ENCODE data around the gene SLC26A2. TPM values are rescaled to one million over a fixed set of nuclear protein-coding genes. Genes with fewer than 3 reads are reported as not detected.

Gene SLC26A2
- total RNA-seq = 10 to 100 TPM in 1 of 4 donors, 1 to 10 TPM in 3; 5.1 to 10.4 (median 6.5) TPM
- polyA plus RNA-seq = 2.2 TPM
- long read RNA-seq, donor 1, full-length matches to known transcripts = 4 of 7 reads
- long read RNA-seq, donor 1, partial matches to known transcripts = 0 of 7 reads
- long read RNA-seq, donor 1, other reads (novel, unspliced or antisense) = 3 of 7 reads
- long read RNA-seq, donor 2 = 0 reads
- long read RNA-seq, donor 3, full-length matches to known transcripts = 16 of 22 reads
- long read RNA-seq, donor 3, partial matches to known transcripts = 4 of 22 reads
- long read RNA-seq, donor 3, other reads (novel, unspliced or antisense) = 2 of 22 reads
- long read RNA-seq, donor 4 = 0 reads

GRCh38 chr5:149960272-149961185 lies at the start of gene SLC26A2:
SLC26A2 (plus strand) TSS chr5:149960758; CDS start chr5:149977653, 16,895 bp downstream.
- H3K27ac ChIP-seq (ENCODE audit: low read length) = peak within 1 kb of the TSS; percentile 65
- H3K4me1 ChIP-seq (ENCODE audit: control insufficient read depth, insufficient read depth, low read length) = no peaks in the 10 kb centered on the region
- H3K9me3 ChIP-seq (ENCODE audit: control insufficient read depth, low read length) = no peaks in the 10 kb centered on the region
- ATAC-seq (peak; percentile 100), DNase-seq (peak; percentile 97 to 99 (median 98))
- under 1% methylated on average over 84 of the region's 84 CpGs for WGBS
- intact Hi-C loops (cut with DNase I) = loop anchor here in 1 of 4 donors (10.0 kb wide), 1 partner anchor 126 kb away; no protein-coding TSS in a partner anchor
- H3K27me3 ChIP-seq (ENCODE audit: control insufficient read depth, insufficient read depth) = no peaks in the 10 kb centered on the region
- H3K4me3 ChIP-seq (ENCODE audit: low read length) = peak within 1 kb of the TSS; percentile 54

DNA sequence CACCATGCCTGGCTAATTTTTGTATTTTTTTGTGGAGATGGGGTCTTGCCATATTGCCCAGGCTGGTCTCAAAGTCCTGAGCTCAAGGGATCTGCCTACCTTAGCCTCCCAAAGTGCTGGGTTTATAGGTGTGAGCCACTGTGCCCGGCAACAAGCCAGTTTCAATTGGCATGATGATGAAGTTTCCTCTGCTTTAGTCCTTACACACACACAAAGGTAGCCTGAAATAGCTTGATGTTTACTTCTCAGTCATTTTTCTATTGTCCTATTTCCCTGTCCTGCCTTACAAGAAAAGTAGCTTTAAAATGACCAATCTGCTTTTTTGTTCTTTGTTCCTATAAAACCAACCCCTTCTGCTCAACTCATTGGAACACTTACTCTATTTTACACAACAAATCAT lies 49.5 kb upstream of the SLC26A2 start:
- intact Hi-C loops (cut with DNase I) = no loop called here
- DNase-seq (no peak), ATAC-seq (no peak)
- Histone ChIP-seq H3K9me3 (ENCODE audit: control insufficient read depth, low read length) (no peaks in the 10 kb centered on the region), H3K4me1 (ENCODE audit: control insufficient read depth, insufficient read depth, low read length) (no peaks in the 10 kb centered on the region), H3K27ac (ENCODE audit: low read length) (no peak overlapping the region), H3K27me3 (ENCODE audit: control insufficient read depth, insufficient read depth) (no peaks in the 10 kb centered on the region), H3K4me3 (ENCODE audit: low read length) (no peak overlapping the region)
- WGBS = 91% methylated on average over 1 of the region's 1 CpG

GRCh38 chr5:149912226-149912871 lies 48.2 kb upstream of the SLC26A2 start:
- Histone ChIP-seq H3K4me1 (ENCODE audit: control insufficient read depth, insufficient read depth, low read length) (peaks cover 2% of the 10 kb centered on the region), H3K9me3 (ENCODE audit: control insufficient read depth, low read length) (no peaks in the 10 kb centered on the region), H3K27ac (ENCODE audit: low read length) (no peak overlapping the region), H3K4me3 (ENCODE audit: low read length) (no peak overlapping the region), H3K27me3 (ENCODE audit: control insufficient read depth, insufficient read depth) (no peaks in the 10 kb centered on the region)
- 86% methylated on average over 3 of the region's 3 CpGs for WGBS
- intact Hi-C loops (cut with DNase I) = no loop called here
- DNase-seq = no peak
- ATAC-seq = peak; percentile 37 to 43

DNA sequence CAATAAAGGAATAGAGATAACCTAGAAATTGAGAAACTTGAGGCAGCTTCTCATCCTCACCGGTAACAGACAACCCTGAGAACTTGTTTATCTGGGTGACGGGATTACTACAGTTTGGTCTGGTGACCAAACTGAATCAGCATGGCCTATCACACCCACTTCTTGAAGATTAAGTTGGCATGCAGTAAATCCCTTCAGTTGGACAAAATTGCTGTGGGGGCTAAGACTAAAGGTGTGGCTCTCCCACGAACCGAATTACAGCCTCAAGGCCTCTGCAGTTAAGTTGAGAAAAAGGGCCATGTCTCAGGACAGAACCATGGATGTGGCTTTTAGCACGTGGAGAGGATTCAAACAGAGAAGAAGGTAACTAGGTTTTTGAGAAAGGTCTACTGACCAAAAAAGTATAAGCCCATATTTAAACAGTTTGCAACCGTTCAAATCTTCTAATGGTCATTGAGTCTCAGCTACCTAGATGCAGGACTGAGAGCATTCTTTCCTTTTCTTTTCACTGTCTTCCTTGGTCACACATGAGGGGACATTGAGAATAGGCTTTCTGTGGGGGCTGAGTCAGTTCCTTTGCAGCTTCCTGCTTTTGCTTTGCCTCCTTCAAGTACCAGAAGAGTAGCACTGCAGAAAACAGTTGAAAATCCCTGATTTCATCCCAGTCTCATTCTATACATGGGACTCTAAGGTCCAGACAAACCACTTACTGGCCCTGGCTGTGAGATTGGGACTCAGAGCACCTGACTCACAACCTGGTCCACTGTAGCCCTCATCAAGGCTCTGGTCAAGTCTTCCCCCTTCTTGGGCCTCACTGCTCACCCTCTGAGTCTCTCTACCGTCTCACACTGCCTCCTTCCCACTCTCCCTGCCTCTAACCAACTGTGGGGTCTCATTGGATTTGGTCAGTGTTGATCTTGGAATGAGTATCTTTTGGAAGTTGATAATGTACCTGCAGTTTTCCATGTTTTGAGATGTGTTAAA lies 46.8 kb upstream of the SLC26A2 start:
- intact Hi-C loops (cut with DNase I) = no loop called here

GRCh38 chr5:149915392-149916260 lies 44.9 kb upstream of the SLC26A2 start:
- H3K4me1 ChIP-seq (ENCODE audit: control insufficient read depth, insufficient read depth, low read length) = peaks cover 2% of the 10 kb centered on the region
- H3K27me3 ChIP-seq (ENCODE audit: control insufficient read depth, insufficient read depth) = no peaks in the 10 kb centered on the region
- WGBS = 84% methylated on average over 7 of the region's 7 CpGs
- no peak for ATAC-seq
- no peak overlapping the region for H3K27ac ChIP-seq (ENCODE audit: low read length)
- no peaks in the 10 kb centered on the region for H3K9me3 ChIP-seq (ENCODE audit: control insufficient read depth, low read length)
- DNase-seq = no peak
- H3K4me3 ChIP-seq (ENCODE audit: low read length) = no peak overlapping the region
- intact Hi-C loops (cut with DNase I) = no loop called here

More for the DNA sequence above, 46.8 kb upstream of the SLC26A2 start:
- ATAC-seq (no peak), DNase-seq (no peak)
- no peaks in the 10 kb centered on the region for H3K9me3 ChIP-seq (ENCODE audit: control insufficient read depth, low read length)
- H3K27ac ChIP-seq (ENCODE audit: low read length) = no peak overlapping the region
- WGBS = 75% methylated on average over 7 of the region's 7 CpGs
- peaks cover 2% of the 10 kb centered on the region for H3K4me1 ChIP-seq (ENCODE audit: control insufficient read depth, insufficient read depth, low read length)
- no peaks in the 10 kb centered on the region for H3K27me3 ChIP-seq (ENCODE audit: control insufficient read depth, insufficient read depth)
- H3K4me3 ChIP-seq (ENCODE audit: low read length) = no peak overlapping the region

DNA sequence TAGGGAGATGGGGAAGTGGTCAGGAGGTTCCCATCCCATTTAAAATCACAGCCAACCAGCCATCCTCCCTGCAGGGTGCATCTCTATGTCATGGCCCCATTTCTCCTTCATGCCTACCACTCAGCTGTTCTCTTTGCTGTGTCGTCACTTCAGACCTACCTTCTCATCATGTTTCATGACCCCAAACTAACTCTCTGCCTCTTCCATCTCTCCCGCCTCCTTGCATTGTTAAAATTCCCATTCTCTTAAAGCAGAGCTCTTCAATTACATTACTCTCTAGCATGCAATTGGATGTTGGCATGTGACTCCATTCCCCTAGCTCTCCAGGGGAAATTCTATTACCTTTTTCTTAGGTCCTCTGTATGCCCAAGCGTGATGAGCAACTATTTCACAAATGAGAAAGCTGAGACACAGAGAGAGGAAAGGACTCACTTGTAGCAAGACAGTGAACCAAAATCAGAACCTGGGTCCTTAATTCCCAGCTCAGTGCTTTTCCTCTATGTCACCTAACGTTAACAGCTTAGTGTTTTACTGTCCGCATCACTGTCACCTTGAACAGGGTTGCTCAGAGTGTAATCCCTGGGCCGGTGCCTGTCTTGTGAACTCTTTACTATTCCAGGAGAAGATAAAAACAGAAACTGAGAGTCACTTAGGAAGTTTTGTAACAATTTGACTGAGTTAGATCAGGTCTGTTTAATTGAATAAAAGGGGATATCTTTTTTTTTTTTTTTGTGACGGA lies 44.1 kb upstream of the SLC26A2 start:
- Histone ChIP-seq H3K27me3 (ENCODE audit: control insufficient read depth, insufficient read depth) (no peaks in the 10 kb centered on the region), H3K27ac (ENCODE audit: low read length) (no peak overlapping the region), H3K4me1 (ENCODE audit: control insufficient read depth, insufficient read depth, low read length) (peaks cover 2% of the 10 kb centered on the region), H3K9me3 (ENCODE audit: control insufficient read depth, low read length) (no peaks in the 10 kb centered on the region), H3K4me3 (ENCODE audit: low read length) (no peak overlapping the region)
- peak; percentile 28 to 31 for ATAC-seq
- 71% methylated on average over 7 of the region's 7 CpGs for WGBS
- intact Hi-C loops (cut with DNase I) = no loop called here
- DNase-seq = no peak

GRCh38 chr5:149917073-149917676 lies 43.4 kb upstream of the SLC26A2 start:
- DNase-seq (no peak), ATAC-seq (no peak)
- 65% methylated on average over 6 of the region's 6 CpGs for WGBS
- no peak overlapping the region for H3K4me3 ChIP-seq (ENCODE audit: low read length)
- no peaks in the 10 kb centered on the region for H3K9me3 ChIP-seq (ENCODE audit: control insufficient read depth, low read length)
- peaks cover 2% of the 10 kb centered on the region for H3K4me1 ChIP-seq (ENCODE audit: control insufficient read depth, insufficient read depth, low read length)
- H3K27ac ChIP-seq (ENCODE audit: low read length) = no peak overlapping the region
- intact Hi-C loops (cut with DNase I) = no loop called here
- no peaks in the 10 kb centered on the region for H3K27me3 ChIP-seq (ENCODE audit: control insufficient read depth, insufficient read depth)

- Histone ChIP-seq H3K27me3 (ENCODE audit: control insufficient read depth, insufficient read depth) (no peaks in the 10 kb centered on the region), H3K4me3 (ENCODE audit: low read length) (no peak overlapping the region), H3K27ac (ENCODE audit: low read length) (no peak overlapping the region), H3K9me3 (ENCODE audit: control insufficient read depth, low read length) (no peaks in the 10 kb centered on the region), H3K4me1 (ENCODE audit: control insufficient read depth, insufficient read depth, low read length) (no peaks in the 10 kb centered on the region)
- intact Hi-C loops (cut with DNase I) = no loop called here
- ATAC-seq (no peak), DNase-seq (no peak)
- 93% methylated on average over 3 of the region's 3 CpGs for WGBS
Measured at GRCh38 chr5:149921597-149921996, 39.0 kb upstream of the SLC26A2 start.

DNA sequence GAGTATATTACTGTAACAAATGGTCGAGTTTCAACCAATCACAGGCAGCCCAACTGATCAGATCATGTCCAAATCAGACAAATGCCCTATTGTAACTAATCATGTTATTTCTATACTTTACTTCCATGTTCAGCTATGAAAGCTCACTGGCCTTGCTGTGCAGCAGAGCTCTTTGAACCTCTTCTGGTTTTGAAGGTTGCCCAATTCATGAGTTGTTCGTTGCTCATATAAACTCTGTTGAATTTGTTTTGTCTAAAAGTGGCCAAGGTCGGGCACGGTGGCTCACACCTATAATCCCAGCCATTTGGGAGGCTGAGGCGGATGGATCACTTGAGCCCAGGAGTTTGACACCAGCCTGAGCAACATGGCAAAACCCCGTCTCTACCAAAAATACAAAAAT lies 37.6 kb upstream of the SLC26A2 start:
- DNase-seq (no peak), ATAC-seq (no peak)
- intact Hi-C loops (cut with DNase I) = no loop called here
- H3K4me1 ChIP-seq (ENCODE audit: control insufficient read depth, insufficient read depth, low read length) = no peaks in the 10 kb centered on the region
- no peak overlapping the region for H3K4me3 ChIP-seq (ENCODE audit: low read length)
- no peaks in the 10 kb centered on the region for H3K9me3 ChIP-seq (ENCODE audit: control insufficient read depth, low read length)
- H3K27me3 ChIP-seq (ENCODE audit: control insufficient read depth, insufficient read depth) = no peaks in the 10 kb centered on the region
- no peak overlapping the region for H3K27ac ChIP-seq (ENCODE audit: low read length)
- WGBS = 93% methylated on average over 6 of the region's 6 CpGs

Data from right cardiac atrium (tissue), 5 donors.